Type B pancreatic cell (in vitro differentiated cells): ENCODE measurements around the gene KLRK1. TPM values are rescaled to one million over a fixed set of nuclear protein-coding genes. Genes with fewer than 3 reads are reported as not detected.
A peak's percentile ranks its signal among the peaks of the same experiment; 100 is the strongest.
"Not testable (repeated sequence)": the region's sequence is repeated elsewhere in the genome, so short reads cannot be mapped to it uniquely, and the experiment has no call there.

Experiments
- DNase-seq: peaks from one replicate; pipeline ENCODE4 v3.0.0; 2021; ENCODE audit warnings: mixed read lengths; ENCODE audit not compliant: unreplicated experiment; ENCODE audit errors: extremely low spot score
- H3K27ac Mint-ChIP-seq: 2 replicates; pipeline ENCODE4 v1.8.0; 2021; ENCODE audit warnings: mild to moderate bottlenecking, mixed read lengths
- H3K27me3 Mint-ChIP-seq: 2 replicates; pipeline ENCODE4 v1.8.0; 2021; ENCODE audit warnings: mixed read lengths
- H3K36me3 Mint-ChIP-seq: 2 replicates; pipeline ENCODE4 v1.8.0; 2021; ENCODE audit warnings: mixed read lengths
- H3K4me1 Mint-ChIP-seq: one replicate; pipeline ENCODE4 v1.8.0; 2021; ENCODE audit warnings: mixed read lengths; ENCODE audit not compliant: unreplicated experiment
- H3K4me3 Mint-ChIP-seq: 2 replicates; pipeline ENCODE4 v1.8.0; 2021; ENCODE audit warnings: mild to moderate bottlenecking, mixed read lengths
- H3K9me3 Mint-ChIP-seq: 2 replicates; pipeline ENCODE4 v1.8.0; 2021; ENCODE audit warnings: mixed read lengths
- total RNA-seq: library from RNA; stranded (reverse); gene quantifications from 2 replicates; pipeline ENCODE4 v1.2.1, GENCODE V29; 2021; ENCODE audit warnings: low replicate concordance
- TF ChIP-seq, protein P1 (sequence below): fragments of 200-600 bp; sonication (generic); conservative IDR thresholded peaks from 2 replicates; pipeline ENCODE4 v1.5.0; 2021; ENCODE audit warnings: antibody characterized with exemption, mild to moderate bottlenecking

KLRK1 gene
- total RNA-seq, 1 donor from 2014 or later = not detected

DNA sequence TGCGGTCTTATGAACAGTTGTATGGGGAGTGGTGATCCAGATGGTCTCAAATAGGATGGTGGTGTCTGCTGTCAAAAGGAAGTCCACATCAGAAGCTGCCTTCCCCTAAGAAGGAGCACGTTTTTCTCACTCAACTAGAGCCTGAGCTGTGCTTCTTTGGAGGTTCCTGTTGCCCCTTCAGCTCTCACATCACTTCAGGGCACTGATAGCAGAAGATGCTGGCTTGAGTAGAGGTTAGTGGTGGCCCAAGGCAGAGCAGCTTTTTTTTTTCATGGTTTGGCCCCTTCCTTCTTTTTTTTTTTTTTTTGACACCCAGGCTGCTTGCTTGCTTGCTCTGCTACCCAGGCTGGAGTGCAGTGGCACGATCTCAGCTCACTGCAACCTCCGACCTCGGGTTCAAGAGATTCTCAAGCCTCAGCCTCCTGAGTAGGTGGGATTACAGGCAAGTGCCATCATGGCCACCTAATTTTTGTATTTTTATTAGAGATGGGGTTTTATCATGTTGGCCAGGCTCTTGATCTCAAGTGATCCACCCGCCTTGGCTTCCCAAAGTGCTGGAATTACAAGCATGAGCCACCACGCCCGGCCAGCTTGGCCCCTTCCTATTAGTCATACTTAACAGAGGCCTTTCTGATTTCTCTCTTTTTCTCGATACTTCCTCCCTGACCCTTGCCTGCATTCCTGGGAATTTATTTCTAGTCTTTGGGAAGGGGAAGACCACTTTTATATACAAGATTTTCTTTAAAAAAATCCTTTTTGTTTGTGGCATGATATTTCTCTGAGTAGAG, 50.6 kb downstream of the KLRK1 start:
- H3K27ac Mint-ChIP-seq = no peak overlapping the region
- H3K9me3 Mint-ChIP-seq = no peaks in the 10 kb centered on the region
- TF ChIP-seq, protein P1, sequence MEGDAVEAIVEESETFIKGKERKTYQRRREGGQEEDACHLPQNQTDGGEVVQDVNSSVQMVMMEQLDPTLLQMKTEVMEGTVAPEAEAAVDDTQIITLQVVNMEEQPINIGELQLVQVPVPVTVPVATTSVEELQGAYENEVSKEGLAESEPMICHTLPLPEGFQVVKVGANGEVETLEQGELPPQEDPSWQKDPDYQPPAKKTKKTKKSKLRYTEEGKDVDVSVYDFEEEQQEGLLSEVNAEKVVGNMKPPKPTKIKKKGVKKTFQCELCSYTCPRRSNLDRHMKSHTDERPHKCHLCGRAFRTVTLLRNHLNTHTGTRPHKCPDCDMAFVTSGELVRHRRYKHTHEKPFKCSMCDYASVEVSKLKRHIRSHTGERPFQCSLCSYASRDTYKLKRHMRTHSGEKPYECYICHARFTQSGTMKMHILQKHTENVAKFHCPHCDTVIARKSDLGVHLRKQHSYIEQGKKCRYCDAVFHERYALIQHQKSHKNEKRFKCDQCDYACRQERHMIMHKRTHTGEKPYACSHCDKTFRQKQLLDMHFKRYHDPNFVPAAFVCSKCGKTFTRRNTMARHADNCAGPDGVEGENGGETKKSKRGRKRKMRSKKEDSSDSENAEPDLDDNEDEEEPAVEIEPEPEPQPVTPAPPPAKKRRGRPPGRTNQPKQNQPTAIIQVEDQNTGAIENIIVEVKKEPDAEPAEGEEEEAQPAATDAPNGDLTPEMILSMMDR = no peak
- H3K36me3 Mint-ChIP-seq = no peaks in the 10 kb centered on the region
- H3K4me1 Mint-ChIP-seq = no peaks in the 10 kb centered on the region
- H3K27me3 Mint-ChIP-seq = peaks cover 7% of the 10 kb centered on the region
- DNase-seq = no peak
- no peak overlapping the region for H3K4me3 Mint-ChIP-seq

GRCh38 chr12:10338470-10338869, 51.4 kb downstream of the KLRK1 start:
- not testable (repeated sequence) for H3K36me3 Mint-ChIP-seq, H3K27me3 Mint-ChIP-seq, DNase-seq, H3K4me1 Mint-ChIP-seq, H3K9me3 Mint-ChIP-seq, H3K4me3 Mint-ChIP-seq, H3K27ac Mint-ChIP-seq

DNA sequence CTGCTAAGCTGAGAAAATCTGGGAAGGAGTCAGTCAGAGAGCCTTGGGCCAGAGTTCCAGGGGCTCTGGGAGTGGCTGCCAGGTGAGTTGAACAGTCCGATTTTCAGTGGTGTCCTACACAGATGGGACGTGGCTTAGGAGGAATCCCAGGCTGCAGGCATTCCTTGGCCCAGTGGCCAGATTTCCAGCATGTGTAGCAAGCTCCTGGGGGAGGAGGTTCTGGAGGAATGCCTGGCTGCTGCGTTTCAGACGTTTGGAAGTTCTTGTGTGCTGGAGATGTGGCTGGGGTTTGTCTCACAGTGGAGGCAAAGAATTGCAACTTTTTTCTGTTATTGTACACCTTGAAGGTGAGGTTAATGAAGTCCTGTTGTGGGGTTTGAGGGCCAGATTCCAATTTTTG, 53.6 kb downstream of the KLRK1 start:
- DNase-seq, H3K4me3 Mint-ChIP-seq, H3K4me1 Mint-ChIP-seq, H3K36me3 Mint-ChIP-seq, H3K27ac Mint-ChIP-seq, H3K9me3 Mint-ChIP-seq, H3K27me3 Mint-ChIP-seq: not testable (repeated sequence)

GRCh38 chr12:10331642-10332239, 58.1 kb downstream of the KLRK1 start:
- H3K36me3 Mint-ChIP-seq = no peaks in the 10 kb centered on the region
- H3K4me1 Mint-ChIP-seq = no peaks in the 10 kb centered on the region
- no peaks in the 10 kb centered on the region for H3K9me3 Mint-ChIP-seq
- peaks cover 7% of the 10 kb centered on the region for H3K27me3 Mint-ChIP-seq
- no peak overlapping the region for H3K27ac Mint-ChIP-seq
- TF ChIP-seq, protein P1 = peak; percentile 80
- DNase-seq = no peak
- H3K4me3 Mint-ChIP-seq = no peak overlapping the region

DNA sequence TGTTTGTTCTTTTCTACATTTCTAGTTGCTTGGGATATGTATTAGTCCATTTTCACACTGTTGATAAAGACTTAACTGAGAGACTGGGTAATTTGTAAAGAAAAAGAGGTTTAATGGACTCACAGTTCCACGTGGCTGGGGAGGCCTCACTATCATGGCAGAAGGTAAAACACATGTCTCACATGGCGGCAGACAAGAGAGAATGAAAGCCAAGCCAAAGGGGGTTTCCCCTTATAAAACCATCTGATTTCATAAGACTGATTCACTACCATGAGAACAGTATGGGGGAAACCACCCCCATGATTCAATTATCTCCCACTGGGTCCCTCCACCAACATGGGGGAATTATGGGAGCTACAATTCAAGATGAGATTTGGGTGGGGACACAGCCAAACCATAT, 61.1 kb downstream of the KLRK1 start:
- H3K4me3 Mint-ChIP-seq, DNase-seq, H3K36me3 Mint-ChIP-seq, H3K27me3 Mint-ChIP-seq, H3K27ac Mint-ChIP-seq, H3K9me3 Mint-ChIP-seq, H3K4me1 Mint-ChIP-seq: not testable (repeated sequence)

Other genes with a start within 250 kb of the KLRK1 start
- gene OLR1, start 217.9 kb downstream of the KLRK1 start, total RNA-seq = 0.19 and 2.8 TPM in 2 replicates
- 0.68 and 3.4 TPM in 2 replicates for gene TMEM52B, start 211.0 kb downstream of the KLRK1 start, total RNA-seq
- gene GABARAPL1, start 177.2 kb downstream of the KLRK1 start, total RNA-seq = 43.5 and 252 TPM in 2 replicates
- gene KLRD1, start 82.2 kb downstream of the KLRK1 start, total RNA-seq = 0.48 TPM in 1 of 2 replicates, not detected in the other
- gene KLRC4, start 19.7 kb upstream of the KLRK1 start, total RNA-seq = not detected in 2 replicates
- not detected in 2 replicates for gene KLRC3, start 30.6 kb upstream of the KLRK1 start, total RNA-seq
- gene KLRC2, start 46.0 kb upstream of the KLRK1 start, total RNA-seq = 0.57 and 0.75 TPM in 2 replicates
- gene KLRC1, start 63.3 kb upstream of the KLRK1 start, total RNA-seq = not detected in 2 replicates
- gene EIF2S3B, start 115.8 kb upstream of the KLRK1 start, total RNA-seq = 0.80 and 0.90 TPM in 2 replicates
- gene MAGOHB, start 223.6 kb upstream of the KLRK1 start, total RNA-seq = 39.6 and 57.6 TPM in 2 replicates